Naive thymus-derived CD4-positive, alpha-beta T cell (primary cell): ENCODE data around the gene ROBO2. TPM values are rescaled to one million over a fixed set of nuclear protein-coding genes. Genes with fewer than 3 reads are reported as not detected.

Experiments used
- ATAC-seq: fragments of 150-1000 bp; cut with Tn5 transposase; 2 replicates; pipeline ENCODE4 v1.10.0; 2021; ENCODE audit warnings: mild to moderate bottlenecking, moderate library complexity
- CTCF ChIA-PET: fragments of 350-600 bp; sonication (Branson Sonifier 250); formaldehyde crosslinking; loops from one replicate; lab custom pipeline; 2021; ENCODE audit warnings: antibody characterized with exemption; lab: Charles Lee
- POLR2A ChIA-PET: fragments of 350-600 bp; sonication (Branson Sonifier 250); formaldehyde crosslinking; loops from one replicate; lab custom pipeline; 2021; ENCODE audit warnings: antibody characterized with exemption, inconsistent platforms; lab: Charles Lee
- DNase-seq, 9 donors: peaks; one replicate each; pipeline versions ENCODE4 v3.0.0 to v3.0.0-alpha.2; 2020 to 2022; ENCODE audit warnings: mixed read lengths in 1 of 9
- H3K27ac ChIP-seq: one replicate; pipeline ENCODE4 v1.7.0; 2013; ENCODE audit warnings: mild to moderate bottlenecking, low read depth, low read length, moderate library complexity
- H3K27me3 ChIP-seq, 2 donors: one replicate each; pipeline ENCODE4 v1.7.0; 2013; ENCODE audit warnings: low read length in 2 of 2, mild to moderate bottlenecking in 2 of 2, moderate library complexity in 2 of 2; ENCODE audit not compliant: control insufficient read depth in 2 of 2, insufficient read depth in 2 of 2
- H3K36me3 ChIP-seq, 3 experiments: 1 replicate in 2 of 3; 2 replicates in 1 of 3; pipeline ENCODE4 v1.7.0; 2013; ENCODE audit warnings: low read length in 3 of 3, mild to moderate bottlenecking in 3 of 3, moderate library complexity in 1 of 3; ENCODE audit not compliant: insufficient read depth in 3 of 3, control insufficient read depth in 2 of 3
- H3K4me1 ChIP-seq, 2 donors: one replicate each; pipeline ENCODE4 v1.7.0; 2013; ENCODE audit warnings: low read length in 2 of 2, mild to moderate bottlenecking in 2 of 2, moderate library complexity in 1 of 2; ENCODE audit not compliant: control insufficient read depth in 2 of 2, insufficient read depth in 2 of 2
- H3K4me3 ChIP-seq: 2 replicates; pipeline ENCODE4 v1.7.0; 2013; ENCODE audit warnings: mild to moderate bottlenecking, low read length
- H3K9me3 ChIP-seq, 3 experiments: 1 replicate in 2 of 3; 2 replicates in 1 of 3; pipeline ENCODE4 v1.7.0; 2013; ENCODE audit warnings: low read length in 3 of 3; ENCODE audit not compliant: control insufficient read depth in 2 of 3
- H3K27ac Mint-ChIP-seq, 9 donors: one replicate each; pipeline ENCODE4 v1.8.0; 2020 to 2022; ENCODE audit warnings: mixed read lengths in 9 of 9, mild to moderate bottlenecking in 8 of 9, moderate library complexity in 5 of 9, inconsistent platforms in 2 of 9
- H3K27me3 Mint-ChIP-seq, 5 donors: one replicate each; pipeline ENCODE4 v1.8.0; 2021 to 2022; ENCODE audit warnings: mixed read lengths in 5 of 5, mild to moderate bottlenecking in 1 of 5
- H3K36me3 Mint-ChIP-seq, 5 donors: one replicate each; pipeline ENCODE4 v1.8.0; 2020 to 2022; ENCODE audit warnings: mixed read lengths in 5 of 5, mild to moderate bottlenecking in 3 of 5, inconsistent platforms in 1 of 5
- H3K4me1 Mint-ChIP-seq, 7 donors: one replicate each; pipeline ENCODE4 v1.8.0; 2020 to 2022; ENCODE audit warnings: mixed read lengths in 7 of 7, mild to moderate bottlenecking in 3 of 7, inconsistent platforms in 1 of 7
- H3K4me3 Mint-ChIP-seq, 10 donors: one replicate each; pipeline ENCODE4 v1.8.0; 2020 to 2022; ENCODE audit warnings: mild to moderate bottlenecking in 10 of 10, mixed read lengths in 10 of 10, moderate library complexity in 6 of 10, inconsistent platforms in 2 of 10
- H3K9me3 Mint-ChIP-seq, 11 donors: one replicate each; pipeline ENCODE4 v1.8.0; 2020 to 2022; ENCODE audit warnings: mixed read lengths in 11 of 11, mild to moderate bottlenecking in 4 of 11, inconsistent platforms in 1 of 11, moderate library complexity in 1 of 11
- intact Hi-C, 2 donors: fragments of 100-400 bp; cut with micrococcal nuclease; formaldehyde crosslinking; loops; one replicate each; pipeline ENCODE4 v1.15.1; 2023
- polyA plus RNA-seq, 2 donors: library from polyadenylated mRNA; unstranded; fragments of 300-500 nt; fragmentation: Illumina TruSeq; gene quantifications; one replicate each; pipeline ENCODE4 v1.2.3, GENCODE V29; 2021
- total RNA-seq, 6 experiments: library from RNA in 5 of 6; stranded (reverse) in 5 of 6; gene quantifications; 1 replicate in 5 of 6; 2 replicates in 1 of 6; pipeline ENCODE4 v1.2.3 and lab custom pipeline; 2021 to 2026

The ROBO2 gene
- total and polyA plus RNA-seq, 7 experiments from 2014 or later: not detected

GRCh38 chr3:77414881-77415280 lies 375.0 kb downstream of the ROBO2 start:
- Mint-ChIP-seq H3K9me3 (peaks cover 4 to 28% (median 14%) of the 10 kb centered on the region in 11 donors), H3K36me3 (peaks cover 0 to 4% (median 0%) of the 10 kb centered on the region in 5 donors), H3K4me1 (no peaks in the 10 kb centered on the region), H3K4me3 (no peak overlapping the region), H3K27ac (no peak overlapping the region), H3K27me3 (no peaks in the 10 kb centered on the region)
- Histone ChIP-seq H3K9me3 (no peaks in the 10 kb centered on the region), H3K27me3 (no peaks in the 10 kb centered on the region), H3K27ac (no peak overlapping the region), H3K4me3 (no peak overlapping the region), H3K36me3 (no peaks in the 10 kb centered on the region), H3K4me1 (no peaks in the 10 kb centered on the region)
- DNase-seq: no peak
- intact Hi-C loops: no loop called here
- ATAC-seq: no peak
- ChIA-PET CTCF (no interaction called here), POLR2A (no interaction called here)

GRCh38 chr3:77420336-77420735 lies 380.4 kb downstream of the ROBO2 start:
- Mint-ChIP-seq H3K4me3 (no peak overlapping the region), H3K9me3 (peaks cover 0 to 16% (median 5%) of the 10 kb centered on the region in 11 donors), H3K27me3 (no peaks in the 10 kb centered on the region), H3K27ac (no peak overlapping the region), H3K4me1 (no peaks in the 10 kb centered on the region), H3K36me3 (no peaks in the 10 kb centered on the region)
- Histone ChIP-seq H3K4me1 (no peaks in the 10 kb centered on the region), H3K4me3 (no peak overlapping the region), H3K27ac (no peak overlapping the region), H3K36me3 (no peaks in the 10 kb centered on the region), H3K9me3 (no peaks in the 10 kb centered on the region), H3K27me3 (no peaks in the 10 kb centered on the region)
- DNase-seq (no peak), ATAC-seq (no peak)
- POLR2A ChIA-PET: no interaction called here
- CTCF ChIA-PET: no interaction called here
- intact Hi-C loops: no loop called here

- POLR2A ChIA-PET: no interaction called here
- Histone ChIP-seq H3K27ac (no peak overlapping the region), H3K4me3 (no peak overlapping the region), H3K36me3 (no peaks in the 10 kb centered on the region), H3K4me1 (no peaks in the 10 kb centered on the region), H3K27me3 (no peaks in the 10 kb centered on the region), H3K9me3 (no peaks in the 10 kb centered on the region)
- intact Hi-C loops: no loop called here
- CTCF ChIA-PET: no interaction called here
- H3K36me3 Mint-ChIP-seq: peaks cover 0 to 4% (median 0%) of the 10 kb centered on the region in 5 donors
- no peak for ATAC-seq
- H3K27me3 Mint-ChIP-seq: no peaks in the 10 kb centered on the region
- H3K27ac Mint-ChIP-seq: no peak overlapping the region
- no peak for DNase-seq
- no peaks in the 10 kb centered on the region for H3K4me1 Mint-ChIP-seq
- H3K9me3 Mint-ChIP-seq: peaks cover 0 to 26% (median 7%) of the 10 kb centered on the region in 11 donors
- H3K4me3 Mint-ChIP-seq: no peak overlapping the region
Observed at GRCh38 chr3:77421916-77422315, 382.0 kb downstream of the ROBO2 start.

GRCh38 chr3:77426531-77426930 lies 386.6 kb downstream of the ROBO2 start:
- H3K27me3 ChIP-seq: no peaks in the 10 kb centered on the region
- DNase-seq (no peak), ATAC-seq (no peak)
- Mint-ChIP-seq H3K27ac (no peak overlapping the region), H3K4me3 (no peak overlapping the region), H3K27me3 (no peaks in the 10 kb centered on the region), H3K4me1 (no peaks in the 10 kb centered on the region), H3K36me3 (peaks cover 0 to 4% (median 0%) of the 10 kb centered on the region in 5 donors), H3K9me3 (peaks cover 2 to 33% (median 12%) of the 10 kb centered on the region in 11 donors)
- intact Hi-C loops: no loop called here
- H3K36me3 ChIP-seq: no peaks in the 10 kb centered on the region
- H3K9me3 ChIP-seq: no peaks in the 10 kb centered on the region
- POLR2A ChIA-PET: no interaction called here
- no peaks in the 10 kb centered on the region for H3K4me1 ChIP-seq
- CTCF ChIA-PET: no interaction called here
- H3K27ac ChIP-seq: no peak overlapping the region
- no peak overlapping the region for H3K4me3 ChIP-seq

- DNase-seq (no peak), ATAC-seq (no peak)
- Mint-ChIP-seq H3K36me3 (peaks cover 0 to 4% (median 0%) of the 10 kb centered on the region in 5 donors), H3K9me3 (peaks cover 0 to 30% (median 11%) of the 10 kb centered on the region in 11 donors), H3K27ac (no peak overlapping the region), H3K27me3 (no peaks in the 10 kb centered on the region), H3K4me3 (no peak overlapping the region), H3K4me1 (no peaks in the 10 kb centered on the region)
- H3K4me3 ChIP-seq: no peak overlapping the region
- no peaks in the 10 kb centered on the region for H3K9me3 ChIP-seq
- ChIA-PET POLR2A (no interaction called here), CTCF (no interaction called here)
- intact Hi-C loops: no loop called here
- H3K27me3 ChIP-seq: no peaks in the 10 kb centered on the region
- H3K36me3 ChIP-seq: no peaks in the 10 kb centered on the region
- no peaks in the 10 kb centered on the region for H3K4me1 ChIP-seq
- no peak overlapping the region for H3K27ac ChIP-seq
Observed at GRCh38 chr3:77427528-77427927, 387.6 kb downstream of the ROBO2 start.

GRCh38 chr3:77436908-77437307 lies 397.0 kb downstream of the ROBO2 start:
- ATAC-seq (no peak), DNase-seq (no peak)
- intact Hi-C loops: no loop called here
- Histone ChIP-seq H3K27me3 (no peaks in the 10 kb centered on the region), H3K27ac (no peak overlapping the region), H3K9me3 (peaks cover 0 to 5% (median 0%) of the 10 kb centered on the region in 3 experiments), H3K4me3 (no peak overlapping the region), H3K36me3 (no peaks in the 10 kb centered on the region), H3K4me1 (no peaks in the 10 kb centered on the region)
- CTCF ChIA-PET: no interaction called here
- Mint-ChIP-seq H3K4me3 (no peak overlapping the region), H3K27ac (no peak overlapping the region), H3K9me3 (peaks cover 0 to 30% (median 1%) of the 10 kb centered on the region in 11 donors), H3K27me3 (no peaks in the 10 kb centered on the region), H3K36me3 (no peaks in the 10 kb centered on the region), H3K4me1 (no peaks in the 10 kb centered on the region)
- POLR2A ChIA-PET: no interaction called here

- ATAC-seq (no peak), DNase-seq (no peak)
- Mint-ChIP-seq H3K4me3 (no peak overlapping the region), H3K9me3 (peaks cover 0 to 10% (median 5%) of the 10 kb centered on the region in 11 donors), H3K27ac (no peak overlapping the region), H3K27me3 (no peaks in the 10 kb centered on the region), H3K36me3 (no peaks in the 10 kb centered on the region), H3K4me1 (no peaks in the 10 kb centered on the region)
- Histone ChIP-seq H3K27me3 (no peaks in the 10 kb centered on the region), H3K9me3 (no peaks in the 10 kb centered on the region), H3K27ac (no peak overlapping the region), H3K4me1 (no peaks in the 10 kb centered on the region), H3K36me3 (no peaks in the 10 kb centered on the region), H3K4me3 (no peak overlapping the region)
- intact Hi-C loops: no loop called here
- ChIA-PET POLR2A (no interaction called here), CTCF (no interaction called here)
Observed at GRCh38 chr3:77446084-77446483, 406.2 kb downstream of the ROBO2 start.
